HG03354 (cell line): ENCODE results near the gene PCDHB1.
A peak's percentile ranks its signal among the peaks of the same experiment; 100 is the strongest.
"Not testable (repeated sequence)": the region's sequence is repeated elsewhere in the genome, so short reads cannot be mapped to it uniquely, and the experiment has no call there.

Source experiments
- ATAC-seq: cut with Tn5 transposase; IDR thresholded peaks from one replicate; pipeline ENCODE4 v1.9.1; 2021; ENCODE audit warnings: mild to moderate bottlenecking; ENCODE audit not compliant: unreplicated experiment, poor library complexity, severe bottlenecking

PCDHB1 gene

GRCh38 chr5:141077826-141078225 is 26.7 kb downstream of the PCDHB1 start:
- no peak for ATAC-seq

- ATAC-seq: no peak
Observed at GRCh38 chr5:141082228-141082627, 31.1 kb downstream of the PCDHB1 start.

GRCh38 chr5:141084487-141084989 is 33.4 kb downstream of the PCDHB1 start:
- peak; percentile 97 for ATAC-seq

- no peak for ATAC-seq
Observed at GRCh38 chr5:141094481-141095262, 43.5 kb downstream of the PCDHB1 start, which contains the start of gene PCDHB2. Gene PCDHB2 (plus strand): TSS chr5:141094615. CDS start chr5:141094791, 176 bp downstream.

- no peak for ATAC-seq
Observed at GRCh38 chr5:141095263-141095641, 44.1 kb downstream of the PCDHB1 start.

GRCh38 chr5:141096181-141096580 is 45.0 kb downstream of the PCDHB1 start:
- not testable (repeated sequence) for ATAC-seq

GRCh38 chr5:141096586-141096985 is 45.4 kb downstream of the PCDHB1 start:
- not testable (repeated sequence) for ATAC-seq

GRCh38 chr5:141100243-141100805 is 49.1 kb downstream of the PCDHB1 start, which contains the start of gene PCDHB3:
Gene PCDHB3 (plus strand): TSS chr5:141100473. CDS start chr5:141100650, 177 bp downstream.
- ATAC-seq: no peak

- ATAC-seq: no peak
Observed at GRCh38 chr5:141101059-141101458, 49.9 kb downstream of the PCDHB1 start.

- ATAC-seq: not testable (repeated sequence)
Observed at GRCh38 chr5:141102070-141102469, 50.9 kb downstream of the PCDHB1 start.

- not testable (repeated sequence) for ATAC-seq
Observed at GRCh38 chr5:141102471-141102870, 51.3 kb downstream of the PCDHB1 start.

GRCh38 chr5:141105350-141105749 is 54.2 kb downstream of the PCDHB1 start:
- no peak for ATAC-seq
